Glutamatergic neuron (in vitro differentiated cells): ENCODE measurements around the gene CABYR. TPM values are rescaled to one million over a fixed set of nuclear protein-coding genes. Genes with fewer than 3 reads are reported as not detected.

Source experiments
- DNase-seq: peaks from one replicate; pipeline ENCODE4 v3.0.0; 2022
- H3K27ac Mint-ChIP-seq: one replicate; pipeline ENCODE4 v1.8.0; 2020; ENCODE audit warnings: mild to moderate bottlenecking, mixed read lengths, inconsistent platforms; ENCODE audit not compliant: unreplicated experiment
- H3K27me3 Mint-ChIP-seq: one replicate; pipeline ENCODE4 v1.8.0; 2020; ENCODE audit warnings: mild to moderate bottlenecking, moderate library complexity, mixed read lengths, inconsistent platforms; ENCODE audit not compliant: unreplicated experiment
- H3K36me3 Mint-ChIP-seq: one replicate; pipeline ENCODE4 v1.8.0; 2020; ENCODE audit warnings: mild to moderate bottlenecking, mixed read lengths, inconsistent platforms; ENCODE audit not compliant: unreplicated experiment
- H3K4me1 Mint-ChIP-seq: one replicate; pipeline ENCODE4 v1.8.0; 2020; ENCODE audit warnings: mild to moderate bottlenecking, low read depth, mixed read lengths, inconsistent platforms; ENCODE audit not compliant: unreplicated experiment
- H3K4me3 Mint-ChIP-seq: one replicate; pipeline ENCODE4 v1.8.0; 2020; ENCODE audit warnings: mild to moderate bottlenecking, mixed read lengths, inconsistent platforms; ENCODE audit not compliant: unreplicated experiment
- H3K9me3 Mint-ChIP-seq: one replicate; pipeline ENCODE4 v1.8.0; 2020; ENCODE audit warnings: mild to moderate bottlenecking, moderate library complexity, mixed read lengths, inconsistent platforms; ENCODE audit not compliant: unreplicated experiment
- total RNA-seq: library from RNA; stranded (reverse); fragmentation: NEBNext Ultra II Directional; extraction: Animal tissue kit (Norgen Biotek cat#: 25700); gene quantifications from one replicate; pipeline ENCODE4 v1.2.1, GENCODE V29; 2021; ENCODE audit not compliant: unreplicated experiment
- TF ChIP-seq, protein P1 (sequence below): fragments of 200-600 bp; sonication (generic); IDR thresholded peaks from one replicate; pipeline ENCODE4 v1.5.0; 2021; ENCODE audit not compliant: partially characterized antibody, unreplicated experiment

CABYR gene
- total RNA-seq, 1 donor from 2014 or later, result 14.0 TPM

DNA sequence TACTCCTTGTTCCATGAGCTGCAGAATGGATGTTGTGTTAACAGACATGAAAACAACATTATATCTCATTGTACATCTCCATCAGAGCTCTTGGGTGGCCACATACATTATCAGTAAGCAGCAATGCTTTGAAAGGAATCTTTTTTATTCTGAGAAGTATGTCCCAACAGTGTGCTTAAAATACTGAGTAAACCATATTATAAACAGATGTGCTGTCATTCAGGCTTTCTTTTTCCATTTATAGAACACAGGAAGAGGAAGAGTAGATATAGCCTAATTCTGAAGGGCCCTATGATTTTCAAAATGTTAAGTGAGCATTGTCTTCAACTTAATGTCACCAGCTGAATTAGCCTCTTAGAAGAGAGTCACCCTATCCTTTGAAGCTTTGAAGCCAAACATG lies 44.3 kb upstream of the CABYR start:
- peaks cover 5% of the 10 kb centered on the region for H3K4me1 Mint-ChIP-seq
- H3K27me3 Mint-ChIP-seq, result no peaks in the 10 kb centered on the region
- DNase-seq, result no peak
- H3K9me3 Mint-ChIP-seq, result no peaks in the 10 kb centered on the region
- H3K36me3 Mint-ChIP-seq, result peaks cover 9% of the 10 kb centered on the region
- TF ChIP-seq, protein P1, sequence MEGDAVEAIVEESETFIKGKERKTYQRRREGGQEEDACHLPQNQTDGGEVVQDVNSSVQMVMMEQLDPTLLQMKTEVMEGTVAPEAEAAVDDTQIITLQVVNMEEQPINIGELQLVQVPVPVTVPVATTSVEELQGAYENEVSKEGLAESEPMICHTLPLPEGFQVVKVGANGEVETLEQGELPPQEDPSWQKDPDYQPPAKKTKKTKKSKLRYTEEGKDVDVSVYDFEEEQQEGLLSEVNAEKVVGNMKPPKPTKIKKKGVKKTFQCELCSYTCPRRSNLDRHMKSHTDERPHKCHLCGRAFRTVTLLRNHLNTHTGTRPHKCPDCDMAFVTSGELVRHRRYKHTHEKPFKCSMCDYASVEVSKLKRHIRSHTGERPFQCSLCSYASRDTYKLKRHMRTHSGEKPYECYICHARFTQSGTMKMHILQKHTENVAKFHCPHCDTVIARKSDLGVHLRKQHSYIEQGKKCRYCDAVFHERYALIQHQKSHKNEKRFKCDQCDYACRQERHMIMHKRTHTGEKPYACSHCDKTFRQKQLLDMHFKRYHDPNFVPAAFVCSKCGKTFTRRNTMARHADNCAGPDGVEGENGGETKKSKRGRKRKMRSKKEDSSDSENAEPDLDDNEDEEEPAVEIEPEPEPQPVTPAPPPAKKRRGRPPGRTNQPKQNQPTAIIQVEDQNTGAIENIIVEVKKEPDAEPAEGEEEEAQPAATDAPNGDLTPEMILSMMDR, result no peak
- H3K27ac Mint-ChIP-seq, result no peak overlapping the region
- H3K4me3 Mint-ChIP-seq, result no peak overlapping the region

DNA sequence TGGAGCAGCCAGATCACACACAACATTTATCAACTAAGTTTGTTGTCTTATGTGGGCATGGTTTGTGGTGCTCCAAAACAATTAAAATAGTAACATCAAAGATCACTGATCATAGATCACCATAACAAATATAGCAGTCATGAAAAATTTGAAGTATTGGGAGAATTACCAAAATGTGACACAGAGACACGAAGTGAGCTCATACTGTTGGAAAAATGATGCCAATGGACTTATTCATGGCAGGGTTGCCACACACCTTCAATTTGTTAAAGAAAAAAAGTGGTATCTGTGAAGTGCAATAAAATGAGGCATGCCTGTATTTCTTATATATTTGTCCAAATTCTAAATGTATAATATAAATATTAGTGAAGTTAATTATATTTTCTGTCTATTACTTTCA lies 42.9 kb upstream of the CABYR start:
- Mint-ChIP-seq H3K4me1 (no peaks in the 10 kb centered on the region), H3K9me3 (no peaks in the 10 kb centered on the region), H3K27me3 (no peaks in the 10 kb centered on the region), H3K4me3 (no peak overlapping the region), H3K27ac (no peak overlapping the region), H3K36me3 (peaks cover 9% of the 10 kb centered on the region)
- DNase-seq, result no peak
- TF ChIP-seq, protein P1, result no peak

DNA sequence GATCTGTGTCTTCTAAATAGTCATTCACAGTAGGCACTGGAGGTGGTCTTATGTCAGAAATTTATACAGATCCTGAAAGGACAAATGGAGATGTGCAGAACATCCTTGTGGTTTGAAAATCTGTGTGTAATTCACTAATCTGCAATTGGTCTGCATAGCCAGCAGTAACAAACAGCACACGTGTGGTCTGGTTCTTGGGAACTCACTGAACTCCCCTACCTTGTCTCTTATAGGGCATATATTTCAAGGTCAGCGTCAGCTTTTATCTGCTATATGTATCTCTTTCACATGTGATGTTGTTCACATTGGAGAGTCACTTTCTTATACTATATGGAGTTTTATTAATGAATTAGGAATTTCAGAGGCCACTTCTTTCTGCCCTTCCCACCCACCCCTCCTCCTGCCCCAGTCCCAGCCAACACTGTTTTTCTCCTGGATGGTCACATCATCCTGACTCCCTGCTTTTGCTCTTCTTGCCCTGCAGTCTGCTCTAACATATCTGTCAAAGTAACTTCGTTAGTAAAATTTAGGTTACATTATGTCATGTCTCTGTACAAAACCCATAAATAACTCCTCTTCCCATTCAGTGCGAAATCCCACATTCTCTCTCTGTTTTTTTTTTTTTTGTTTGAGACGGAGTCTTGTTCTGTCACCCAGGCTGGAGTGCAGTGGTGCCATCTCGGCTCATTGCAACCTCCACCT lies 35.4 kb upstream of the CABYR start:
- no peak for DNase-seq
- H3K36me3 Mint-ChIP-seq, result no peaks in the 10 kb centered on the region
- no peak overlapping the region for H3K4me3 Mint-ChIP-seq
- no peaks in the 10 kb centered on the region for H3K4me1 Mint-ChIP-seq
- peaks cover 7% of the 10 kb centered on the region for H3K9me3 Mint-ChIP-seq
- peaks cover 1% of the 10 kb centered on the region for H3K27me3 Mint-ChIP-seq
- TF ChIP-seq, protein P1, result no peak
- no peak overlapping the region for H3K27ac Mint-ChIP-seq

DNA sequence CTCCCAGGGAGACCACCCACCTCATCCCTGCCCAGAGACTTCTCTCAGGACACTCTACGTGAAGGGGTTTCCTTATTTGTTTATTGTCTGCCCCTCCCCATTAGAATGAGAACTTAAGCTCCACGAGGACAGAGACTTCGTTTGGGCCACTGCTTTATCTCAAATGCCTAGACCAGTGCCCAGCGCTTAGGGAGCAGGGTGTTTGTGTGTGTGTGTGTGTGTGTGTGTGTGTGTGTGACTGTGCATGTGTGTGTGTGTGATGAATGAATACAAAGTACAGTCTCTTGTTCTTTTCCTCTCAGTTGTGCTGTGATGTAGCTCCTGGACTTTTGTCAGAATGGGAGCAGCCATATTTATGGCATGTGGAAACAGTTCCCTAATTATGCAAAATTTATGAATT lies 34.4 kb upstream of the CABYR start:
- Mint-ChIP-seq H3K36me3 (no peaks in the 10 kb centered on the region), H3K9me3 (peaks cover 7% of the 10 kb centered on the region), H3K4me1 (no peaks in the 10 kb centered on the region), H3K4me3 (no peak overlapping the region), H3K27me3 (peaks cover 1% of the 10 kb centered on the region), H3K27ac (no peak overlapping the region)
- TF ChIP-seq, protein P1, result no peak
- DNase-seq, result no peak

DNA sequence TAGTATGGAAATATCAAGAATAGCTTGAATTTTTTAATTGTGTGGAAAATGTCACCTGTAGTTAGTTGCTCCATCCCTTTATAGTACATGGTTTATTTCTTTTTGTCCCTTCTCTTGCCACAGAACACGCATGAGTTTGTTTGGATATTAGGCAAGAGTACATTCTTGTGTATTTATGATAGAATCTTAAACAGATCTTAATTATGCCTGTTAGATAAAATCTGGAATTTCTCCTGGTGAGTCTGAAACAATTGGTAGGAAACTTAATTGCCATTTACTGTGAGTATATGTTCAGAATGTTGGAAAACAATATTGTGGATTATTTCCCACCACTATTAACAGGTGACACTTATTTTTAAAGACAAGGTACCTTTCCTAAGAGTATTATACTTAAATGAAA lies 30.2 kb upstream of the CABYR start:
- no peak for DNase-seq
- Mint-ChIP-seq H3K36me3 (no peaks in the 10 kb centered on the region), H3K27me3 (peaks cover 1% of the 10 kb centered on the region), H3K9me3 (peaks cover 4% of the 10 kb centered on the region), H3K27ac (no peak overlapping the region), H3K4me3 (no peak overlapping the region), H3K4me1 (peaks cover 8% of the 10 kb centered on the region)
- TF ChIP-seq, protein P1, result no peak
